ENCODE measurements around the gene GARRE1. TPM values are rescaled to one million over a fixed set of nuclear protein-coding genes. Genes with fewer than 3 reads are reported as not detected.
"Not testable (repeated sequence)": the region's sequence is repeated elsewhere in the genome, so short reads cannot be mapped to it uniquely, and the experiment has no call there.

Gene GARRE1
- 10 to 100 TPM; 17.9 to 29.5 TPM for total RNA-seq

GRCh38 chr19:34254046-34254697 is at the start of gene GARRE1:
Gene GARRE1 (plus strand): TSS chr19:34254554. CDS start chr19:34300474, 45,920 bp downstream.
- Histone ChIP-seq H3K27ac (peak within 1 kb of the TSS; percentile 97), H3K4me1 (replicated peaks) (no peaks in the 10 kb centered on the region), H3K9me3 (no peaks in the 10 kb centered on the region), H3K4me3 (peak within 1 kb of the TSS; percentile 85 to 88), H3K27me3 (replicated peaks; ENCODE audit: insufficient read depth) (no peaks in the 10 kb centered on the region), H3K36me3 (no peaks in the 10 kb centered on the region)
- intact Hi-C loops (cut with DNase I) = loop anchor here (10.0 kb wide), 2 partner anchors 79 to 81 kb away; partner anchors contain the start of gene LSM14A
- DNase-seq (ENCODE audit: low spot score) = peak; percentile 82
- TF ChIP-seq POLR2AphosphoS5 (IDR thresholded peaks at IDR 0.05) (peak; percentile 93), CTCF (IDR thresholded peaks at IDR 0.05) (peak in 1 of 4 experiments; percentile 28), POLR2A (IDR thresholded peaks at IDR 0.05) (peak; percentile 91)
- WGBS = 1% methylated on average over 31 of the region's 56 CpGs

GRCh38 chr19:34205324-34205723 is 49.0 kb upstream of the GARRE1 start:
- intact Hi-C loops (cut with DNase I) = not testable (repeated sequence)

GRCh38 chr19:34208291-34208884 is 46.0 kb upstream of the GARRE1 start:
- Histone ChIP-seq H3K27me3 (replicated peaks; ENCODE audit: insufficient read depth) (no peaks in the 10 kb centered on the region), H3K9me3 (no peaks in the 10 kb centered on the region), H3K36me3 (peaks cover 0 to 6% of the 10 kb centered on the region in 2 donors), H3K4me1 (replicated peaks) (no peaks in the 10 kb centered on the region), H3K27ac (no peak overlapping the region), H3K4me3 (no peak overlapping the region)
- 65% methylated on average over 1 of the region's 1 CpG for WGBS
- DNase-seq (ENCODE audit: low spot score) = no peak
- no peak for TF ChIP-seq CTCF (IDR thresholded peaks at IDR 0.05)
- TF ChIP-seq POLR2AphosphoS5 (IDR thresholded peaks at IDR 0.05) = no peak
- no peak for TF ChIP-seq POLR2A (IDR thresholded peaks at IDR 0.05)
- intact Hi-C loops (cut with DNase I) = no loop called here

More at GRCh38 chr19:34205324-34205723, 49.0 kb upstream of the GARRE1 start:
- H3K4me3 ChIP-seq; H3K9me3 ChIP-seq; H3K27me3 ChIP-seq (replicated peaks; ENCODE audit: insufficient read depth); H3K36me3 ChIP-seq; DNase-seq (ENCODE audit: low spot score); H3K27ac ChIP-seq; H3K4me1 ChIP-seq (replicated peaks): not testable (repeated sequence)
- 95% methylated on average over 7 of the region's 7 CpGs for WGBS

GRCh38 chr19:34209726-34210125 is 44.6 kb upstream of the GARRE1 start:
- no peak overlapping the region for H3K27ac ChIP-seq
- no peaks in the 10 kb centered on the region for H3K9me3 ChIP-seq
- no peak for TF ChIP-seq POLR2A (IDR thresholded peaks at IDR 0.05)
- no peak for TF ChIP-seq CTCF (IDR thresholded peaks at IDR 0.05)
- no peak for TF ChIP-seq POLR2AphosphoS5 (IDR thresholded peaks at IDR 0.05)
- intact Hi-C loops (cut with DNase I) = no loop called here
- no peak for DNase-seq (ENCODE audit: low spot score)
- 92% methylated on average over 4 of the region's 4 CpGs for WGBS
- no peaks in the 10 kb centered on the region for H3K27me3 ChIP-seq (replicated peaks; ENCODE audit: insufficient read depth)
- no peak overlapping the region for H3K4me3 ChIP-seq
- H3K36me3 ChIP-seq = peaks cover 0 to 6% of the 10 kb centered on the region in 2 donors
- H3K4me1 ChIP-seq (replicated peaks) = no peaks in the 10 kb centered on the region

GRCh38 chr19:34213283-34213682 is 41.1 kb upstream of the GARRE1 start:
- intact Hi-C loops (cut with DNase I) = no loop called here
- no peak for TF ChIP-seq CTCF (IDR thresholded peaks at IDR 0.05)
- TF ChIP-seq POLR2A (IDR thresholded peaks at IDR 0.05) = no peak
- TF ChIP-seq POLR2AphosphoS5 (IDR thresholded peaks at IDR 0.05) = no peak
- H3K27me3 ChIP-seq (replicated peaks; ENCODE audit: insufficient read depth) = no peaks in the 10 kb centered on the region
- H3K4me1 ChIP-seq (replicated peaks) = no peaks in the 10 kb centered on the region
- peaks cover 0 to 6% of the 10 kb centered on the region in 2 donors for H3K36me3 ChIP-seq
- DNase-seq (ENCODE audit: low spot score) = no peak
- WGBS = 96% methylated on average over 2 of the region's 2 CpGs
- H3K27ac ChIP-seq = no peak overlapping the region
- no peak overlapping the region for H3K4me3 ChIP-seq
- no peaks in the 10 kb centered on the region for H3K9me3 ChIP-seq
